Adipocyte (in vitro differentiated cells): ENCODE measurements around the gene OR7G2.
"Not testable (repeated sequence)": the region's sequence is repeated elsewhere in the genome, so short reads cannot be mapped to it uniquely, and the experiment has no call there.

Experiments used
- DNase-seq: peaks from one replicate; pipeline ENCODE4 v3.0.0-alpha.2; 2015; ENCODE audit warnings: low read depth
- H3K27me3 ChIP-seq: replicated peaks from 2 replicates; pipeline ENCODE4 v1.7.0; 2013; ENCODE audit warnings: mild to moderate bottlenecking, low read length, moderate library complexity; ENCODE audit not compliant: control insufficient read depth, insufficient read depth
- H3K36me3 ChIP-seq: 2 replicates; pipeline ENCODE4 v1.7.0; 2013; ENCODE audit warnings: low read length, mild to moderate bottlenecking, moderate library complexity; ENCODE audit not compliant: control insufficient read depth, insufficient read depth, severe bottlenecking
- H3K4me1 ChIP-seq: 2 replicates; pipeline ENCODE4 v1.7.0; 2013; ENCODE audit warnings: mild to moderate bottlenecking, low read length, moderate library complexity; ENCODE audit not compliant: control insufficient read depth, insufficient read depth
- H3K4me3 ChIP-seq: 2 replicates; pipeline ENCODE4 v1.7.0; 2013; ENCODE audit warnings: mild to moderate bottlenecking, low read length, moderate library complexity
- H3K9ac ChIP-seq: 2 replicates; pipeline ENCODE4 v1.7.0; 2013; ENCODE audit warnings: mild to moderate bottlenecking, low read length, moderate library complexity
- H3K9me3 ChIP-seq: 2 replicates; pipeline ENCODE4 v1.7.0; 2013; ENCODE audit warnings: mild to moderate bottlenecking, low read length, moderate library complexity; ENCODE audit not compliant: control insufficient read depth

Gene OR7G2

DNA sequence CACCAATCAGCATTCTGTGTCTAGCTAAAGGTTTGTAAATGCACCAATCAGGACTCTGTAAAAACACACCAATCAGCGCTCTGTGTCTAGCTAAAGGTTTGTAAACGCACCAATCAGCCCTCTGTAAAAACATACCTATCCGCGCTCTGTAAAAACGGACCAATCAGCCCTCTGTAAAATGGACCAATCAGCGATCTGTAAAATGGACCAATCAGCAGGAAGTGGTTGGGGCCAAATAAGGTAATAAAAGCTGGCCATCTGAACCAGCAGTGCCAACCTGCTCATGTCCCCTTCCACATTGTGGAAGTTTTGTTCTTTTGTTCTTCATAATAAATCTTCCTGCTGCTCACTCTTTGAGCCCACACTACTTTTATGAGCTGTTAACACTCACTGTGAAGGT lies 53.6 kb downstream of the OR7G2 start:
- H3K36me3 ChIP-seq, H3K9ac ChIP-seq, DNase-seq, H3K9me3 ChIP-seq, H3K4me3 ChIP-seq, H3K27me3 ChIP-seq, H3K4me1 ChIP-seq: not testable (repeated sequence)

DNA sequence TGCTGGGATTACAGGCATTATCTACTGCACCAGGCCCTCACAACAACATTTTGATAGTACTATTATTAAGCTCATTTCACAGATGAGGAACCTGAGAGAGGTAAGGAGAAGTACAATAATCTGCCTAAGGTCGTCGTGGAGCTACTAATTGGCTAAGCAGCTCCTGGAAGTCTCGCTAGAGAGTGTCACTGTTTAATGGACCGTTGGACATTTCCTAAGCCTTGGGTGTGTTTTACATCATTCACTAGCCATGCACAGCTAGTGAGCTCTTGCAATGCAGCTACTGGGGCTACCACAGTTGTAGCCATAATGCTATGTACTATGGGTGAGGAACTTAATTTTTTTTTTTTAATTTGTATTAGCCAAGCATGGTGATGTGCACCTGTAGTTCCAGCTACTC lies 54.4 kb downstream of the OR7G2 start:
- Histone ChIP-seq H3K4me1 (no peaks in the 10 kb centered on the region), H3K4me3 (no peak overlapping the region), H3K9me3 (no peaks in the 10 kb centered on the region), H3K27me3 (no peaks in the 10 kb centered on the region), H3K36me3 (no peaks in the 10 kb centered on the region), H3K9ac (no peak overlapping the region)
- no peak for DNase-seq
